Dedifferentiated amniotic fluid mesenchymal stem cell (primary cell): ENCODE data around the gene NCLN.
"Not testable (repeated sequence)": the region's sequence is repeated elsewhere in the genome, so short reads cannot be mapped to it uniquely, and the experiment has no call there.

Experiments
- DNase-seq: peaks from one replicate; pipeline ENCODE4 v3.0.0-alpha.2; 2016; ENCODE audit errors: extremely low spot score

Gene NCLN, protein sequence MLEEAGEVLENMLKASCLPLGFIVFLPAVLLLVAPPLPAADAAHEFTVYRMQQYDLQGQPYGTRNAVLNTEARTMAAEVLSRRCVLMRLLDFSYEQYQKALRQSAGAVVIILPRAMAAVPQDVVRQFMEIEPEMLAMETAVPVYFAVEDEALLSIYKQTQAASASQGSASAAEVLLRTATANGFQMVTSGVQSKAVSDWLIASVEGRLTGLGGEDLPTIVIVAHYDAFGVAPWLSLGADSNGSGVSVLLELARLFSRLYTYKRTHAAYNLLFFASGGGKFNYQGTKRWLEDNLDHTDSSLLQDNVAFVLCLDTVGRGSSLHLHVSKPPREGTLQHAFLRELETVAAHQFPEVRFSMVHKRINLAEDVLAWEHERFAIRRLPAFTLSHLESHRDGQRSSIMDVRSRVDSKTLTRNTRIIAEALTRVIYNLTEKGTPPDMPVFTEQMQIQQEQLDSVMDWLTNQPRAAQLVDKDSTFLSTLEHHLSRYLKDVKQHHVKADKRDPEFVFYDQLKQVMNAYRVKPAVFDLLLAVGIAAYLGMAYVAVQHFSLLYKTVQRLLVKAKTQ

DNA sequence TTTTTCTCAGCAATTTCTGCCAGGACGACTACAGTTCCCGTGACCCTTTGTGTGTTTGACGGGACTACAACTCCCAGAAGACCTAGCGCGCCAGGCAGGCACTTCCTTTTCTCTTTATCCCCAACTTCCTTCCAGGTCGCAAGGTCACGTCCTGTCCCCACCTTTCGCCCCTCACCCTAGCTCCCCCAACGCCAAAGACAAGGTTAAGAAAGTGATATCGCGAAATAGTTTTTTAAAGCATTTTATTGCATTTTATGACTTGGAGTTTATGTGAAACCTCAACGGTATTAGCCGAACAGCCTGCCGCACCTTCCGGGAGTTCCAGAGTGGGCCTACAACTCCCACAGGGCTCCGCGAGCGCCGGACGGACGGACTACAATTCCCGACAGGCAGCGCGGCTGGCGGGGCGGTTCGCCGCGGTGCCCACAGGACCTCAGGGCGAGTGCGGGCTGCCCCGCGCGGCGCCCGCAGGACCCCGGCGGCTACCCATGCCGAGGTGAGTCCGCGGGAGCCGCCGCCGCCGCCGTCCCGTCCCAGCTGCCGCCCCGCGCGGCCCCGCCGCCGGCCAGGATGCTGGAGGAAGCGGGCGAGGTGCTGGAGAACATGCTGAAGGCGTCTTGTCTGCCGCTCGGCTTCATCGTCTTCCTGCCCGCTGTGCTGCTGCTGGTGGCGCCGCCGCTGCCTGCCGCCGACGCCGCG, at the start of gene NCLN:
Gene NCLN (plus strand): TSS at position 470 of the 699 bp plus-strand sequence. CDS start 101 bp downstream, at position 571.
- peak; percentile 90 for DNase-seq

DNA sequence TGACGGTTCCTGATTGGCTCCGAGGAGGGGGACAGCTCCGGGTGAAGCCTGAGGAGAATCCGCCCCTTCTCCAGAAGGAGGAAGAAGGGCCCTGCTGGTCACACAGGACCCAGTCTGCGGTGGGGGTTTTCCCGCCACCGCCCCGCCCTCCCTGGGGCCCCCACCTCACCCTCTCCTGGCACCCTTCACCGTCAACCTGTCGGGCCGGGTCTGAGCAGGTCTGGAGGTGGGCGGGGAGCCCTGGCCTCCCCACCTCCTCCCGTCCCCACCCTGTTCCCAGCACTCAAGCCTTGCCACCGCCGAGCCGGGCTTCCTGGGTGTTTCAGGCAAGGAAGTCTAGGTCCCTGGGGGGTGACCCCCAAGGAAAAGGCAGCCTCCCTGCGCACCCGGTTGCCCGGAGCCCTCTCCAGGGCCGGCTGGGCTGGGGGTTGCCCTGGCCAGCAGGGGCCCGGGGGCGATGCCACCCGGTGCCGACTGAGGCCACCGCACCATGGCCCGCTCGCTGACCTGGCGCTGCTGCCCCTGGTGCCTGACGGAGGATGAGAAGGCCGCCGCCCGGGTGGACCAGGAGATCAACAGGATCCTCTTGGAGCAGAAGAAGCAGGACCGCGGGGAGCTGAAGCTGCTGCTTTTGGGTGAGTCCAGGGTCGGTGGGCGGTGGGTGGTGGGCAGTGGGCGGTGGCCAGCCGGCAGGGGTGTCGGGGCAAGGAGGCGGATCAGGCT, 49.6 kb upstream of the NCLN start, which contains the start of gene GNA15:
Gene GNA15 (plus strand): TSS at position 73 of the 723 bp plus-strand sequence. CDS start 418 bp downstream, at position 491.
- DNase-seq = no peak

DNA sequence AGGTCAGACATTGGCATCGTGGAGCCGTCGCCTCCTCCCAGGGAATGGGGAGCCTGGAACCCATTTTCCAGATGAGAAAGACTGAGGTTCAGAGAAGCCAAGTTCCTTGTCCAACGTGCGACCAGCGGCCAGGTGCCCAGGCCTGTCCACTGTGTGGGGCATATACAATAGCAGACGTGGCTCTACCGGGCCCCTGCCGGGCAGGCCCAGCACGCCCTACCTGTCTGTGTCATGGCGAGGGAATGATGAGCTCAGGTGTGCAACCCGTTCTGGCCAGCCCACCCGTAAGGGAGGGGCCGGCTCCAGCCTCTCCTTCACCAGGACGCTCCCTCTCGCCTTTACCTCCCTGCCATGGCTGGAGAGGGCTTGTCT, 49.1 kb upstream of the NCLN start:
- DNase-seq = no peak

DNA sequence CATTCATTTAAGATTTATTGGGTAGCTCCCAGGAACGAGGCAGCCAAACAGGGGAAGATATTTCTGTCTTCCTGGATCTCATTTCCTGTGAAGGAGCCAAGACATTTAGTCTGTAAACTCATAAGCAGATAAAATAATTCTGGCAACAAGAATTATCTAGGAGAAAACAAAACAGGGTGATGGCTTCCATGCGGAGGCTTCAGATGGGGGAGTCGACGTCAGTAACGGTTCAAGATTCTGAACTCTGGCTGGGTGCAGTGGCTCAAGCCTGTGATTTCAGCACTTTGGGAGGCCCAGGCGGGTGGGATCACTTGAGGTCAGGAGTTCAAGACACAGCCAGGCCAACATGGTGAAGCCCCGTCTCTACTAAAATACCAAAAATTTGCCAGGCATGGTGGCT, 48.6 kb upstream of the NCLN start:
- DNase-seq = no peak

DNA sequence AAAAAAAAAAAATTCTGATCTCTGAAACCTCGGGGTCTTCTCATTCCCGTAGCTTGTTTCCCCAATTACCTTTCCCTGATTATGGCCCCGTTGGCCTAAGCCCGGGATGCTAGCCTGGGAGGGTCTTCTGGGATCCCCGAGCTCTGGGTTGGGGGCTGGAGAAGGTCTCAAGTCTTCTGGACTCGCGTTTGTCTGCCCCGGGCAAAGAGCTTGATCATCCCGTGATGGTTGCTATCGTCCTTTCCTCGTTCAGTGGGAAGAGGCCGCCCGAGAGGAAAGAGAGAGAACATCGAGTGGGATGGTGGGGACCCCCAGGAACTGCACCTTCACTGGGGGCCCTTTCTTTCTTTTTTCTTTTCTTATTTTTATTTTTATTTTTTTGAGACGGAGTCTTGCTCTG, 47.5 kb upstream of the NCLN start:
- no peak for DNase-seq

DNA sequence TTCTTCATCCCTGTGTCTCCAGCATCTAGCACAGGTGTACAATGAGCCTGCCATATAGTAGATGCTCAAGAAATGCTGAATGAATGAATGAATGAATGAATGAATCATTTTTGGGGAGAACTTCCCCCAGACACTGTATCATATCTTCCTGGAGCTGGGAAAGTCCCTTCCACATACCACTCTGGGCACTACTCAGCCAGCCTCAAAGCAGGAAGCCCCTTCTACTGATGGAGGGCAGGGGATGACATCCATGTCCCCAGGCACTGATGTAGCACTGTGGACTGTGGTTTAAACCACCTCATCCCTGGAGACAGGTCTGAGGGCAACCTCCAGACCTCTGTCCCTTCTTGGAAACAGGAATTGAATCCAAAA, 45.1 kb upstream of the NCLN start:
- DNase-seq = no peak

DNA sequence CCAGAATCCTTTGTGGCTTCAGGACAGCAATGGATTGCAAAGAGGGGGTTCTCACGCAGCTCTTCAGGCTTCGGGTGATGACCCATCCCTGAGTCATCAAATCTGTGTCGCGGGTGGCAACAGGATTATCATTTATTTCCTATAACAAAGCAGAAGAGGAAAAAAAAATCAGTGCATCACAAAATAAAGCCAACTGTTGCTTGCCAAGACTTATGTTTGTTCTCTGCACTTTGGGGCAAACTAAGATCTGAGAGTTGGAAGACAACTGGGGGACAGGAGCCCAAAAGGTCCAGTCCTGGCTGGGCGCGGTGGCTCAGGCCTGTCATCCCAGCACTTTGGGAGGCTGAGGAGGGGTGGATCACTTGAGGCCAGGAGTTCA, 43.4 kb upstream of the NCLN start:
- no peak for DNase-seq

DNA sequence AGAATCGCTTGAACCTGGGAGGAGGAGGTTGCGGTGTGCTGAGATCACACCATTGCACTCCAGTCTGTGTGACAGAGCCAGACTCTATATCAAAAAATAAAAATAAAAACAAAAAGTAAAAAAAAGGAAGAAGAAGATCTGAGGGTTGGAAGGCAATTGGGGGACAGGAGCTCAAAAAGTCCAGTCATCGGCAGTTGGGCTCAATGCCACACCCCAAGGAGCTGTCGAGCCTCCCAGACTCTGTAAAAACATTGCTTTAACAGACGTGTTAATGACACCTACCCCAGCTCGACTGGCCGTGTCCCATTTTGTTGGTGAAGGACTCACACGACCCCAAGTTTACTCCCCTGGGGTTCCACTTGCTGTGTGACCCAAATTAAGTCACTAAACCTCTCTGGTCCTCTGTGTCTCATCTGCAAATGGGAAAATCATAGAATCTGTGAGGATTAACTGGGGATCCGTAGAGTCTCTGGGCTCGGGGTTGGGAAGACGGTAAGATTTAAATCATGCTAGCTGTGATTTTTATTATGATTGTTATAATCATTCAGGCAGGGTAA, 42.9 kb upstream of the NCLN start:
- no peak for DNase-seq

DNA sequence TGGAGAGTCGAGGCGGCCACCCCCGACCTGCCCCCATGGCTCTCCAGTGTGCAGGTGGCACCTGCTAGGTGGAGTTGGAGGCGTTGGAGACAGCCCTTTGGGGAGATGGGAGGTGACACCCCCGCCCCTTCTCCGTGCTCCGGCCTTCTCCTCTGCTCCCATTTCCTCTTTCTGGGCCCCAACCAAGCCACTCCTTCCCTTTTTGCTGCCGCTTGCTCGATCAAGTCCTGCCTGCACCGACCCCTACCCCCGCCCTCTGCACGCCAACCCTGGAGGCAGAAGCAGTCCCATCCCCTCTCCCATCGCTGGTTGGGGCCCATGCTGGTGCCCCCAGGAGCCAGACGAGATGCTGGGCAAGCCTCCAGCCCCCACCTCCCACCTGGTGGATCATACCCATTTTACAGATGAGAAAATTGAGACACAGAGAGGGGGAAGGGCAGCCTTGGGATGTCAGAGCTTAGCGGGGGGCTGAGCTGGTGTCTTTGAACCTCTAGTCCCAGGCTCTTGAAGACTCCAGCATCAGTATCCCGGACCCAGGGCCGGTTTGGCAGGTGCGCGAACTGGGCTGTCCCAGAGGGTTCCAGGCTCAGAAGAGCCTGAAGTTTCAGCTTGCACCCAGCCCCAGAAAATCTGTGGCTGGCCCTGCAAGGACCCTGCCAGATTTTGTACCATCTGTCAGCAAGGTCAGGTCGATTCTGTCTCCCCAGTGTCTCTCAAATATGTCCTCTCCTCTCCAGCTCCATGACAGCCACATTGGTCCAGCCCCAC, 39.6 kb upstream of the NCLN start:
- DNase-seq = no peak

DNA sequence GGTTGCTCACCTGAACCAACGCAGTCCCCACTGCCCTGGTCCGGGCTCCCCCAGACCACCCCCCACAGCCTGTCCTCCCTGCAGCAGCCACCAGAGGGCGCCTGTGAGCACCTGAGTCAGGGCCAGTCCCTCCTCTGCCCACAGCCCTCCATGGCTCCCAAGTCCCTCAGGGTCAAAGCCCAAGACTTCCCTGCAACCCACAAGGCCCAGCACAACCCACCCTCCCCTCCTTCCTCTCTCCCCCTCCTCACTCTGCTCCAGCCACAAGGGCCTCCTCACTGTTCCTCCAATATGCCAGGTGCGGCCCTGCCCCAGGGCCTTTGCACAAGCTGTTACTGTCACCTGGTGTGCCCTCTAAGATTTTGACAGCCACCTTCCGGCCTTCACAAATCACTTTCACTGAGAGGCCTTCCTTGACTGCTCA, 39.0 kb upstream of the NCLN start:
- no peak for DNase-seq

DNA sequence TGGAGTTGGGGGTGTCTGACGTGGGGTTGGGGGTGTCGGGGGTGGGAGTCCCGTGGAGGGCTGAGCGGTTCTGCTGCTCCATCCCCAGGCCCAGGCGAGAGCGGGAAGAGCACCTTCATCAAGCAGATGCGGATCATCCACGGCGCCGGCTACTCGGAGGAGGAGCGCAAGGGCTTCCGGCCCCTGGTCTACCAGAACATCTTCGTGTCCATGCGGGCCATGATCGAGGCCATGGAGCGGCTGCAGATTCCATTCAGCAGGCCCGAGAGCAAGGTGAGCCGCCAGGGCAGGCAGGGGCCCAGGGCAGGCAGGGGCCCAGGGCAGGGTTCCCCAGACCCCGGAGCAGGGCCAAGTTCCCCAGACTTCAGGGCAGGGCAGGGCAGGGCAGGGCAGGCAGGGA, 37.2 kb upstream of the NCLN start:
- no peak for DNase-seq

DNA sequence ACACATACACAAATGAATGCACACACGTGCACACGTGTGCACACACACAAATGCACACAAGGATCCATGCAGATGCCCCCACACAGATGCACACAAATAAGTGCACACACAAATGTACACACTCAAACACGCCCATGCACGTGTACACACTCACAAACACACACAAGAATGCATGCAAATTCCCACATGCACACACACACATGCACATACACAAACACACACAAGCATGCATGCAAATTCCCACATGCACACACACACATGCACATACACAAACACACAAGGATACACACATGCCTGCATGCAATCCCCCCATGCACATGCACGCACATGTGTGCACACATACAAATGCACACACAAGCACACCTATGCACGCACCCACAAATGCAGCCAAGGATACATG, 36.6 kb upstream of the NCLN start:
- no peak for DNase-seq

DNA sequence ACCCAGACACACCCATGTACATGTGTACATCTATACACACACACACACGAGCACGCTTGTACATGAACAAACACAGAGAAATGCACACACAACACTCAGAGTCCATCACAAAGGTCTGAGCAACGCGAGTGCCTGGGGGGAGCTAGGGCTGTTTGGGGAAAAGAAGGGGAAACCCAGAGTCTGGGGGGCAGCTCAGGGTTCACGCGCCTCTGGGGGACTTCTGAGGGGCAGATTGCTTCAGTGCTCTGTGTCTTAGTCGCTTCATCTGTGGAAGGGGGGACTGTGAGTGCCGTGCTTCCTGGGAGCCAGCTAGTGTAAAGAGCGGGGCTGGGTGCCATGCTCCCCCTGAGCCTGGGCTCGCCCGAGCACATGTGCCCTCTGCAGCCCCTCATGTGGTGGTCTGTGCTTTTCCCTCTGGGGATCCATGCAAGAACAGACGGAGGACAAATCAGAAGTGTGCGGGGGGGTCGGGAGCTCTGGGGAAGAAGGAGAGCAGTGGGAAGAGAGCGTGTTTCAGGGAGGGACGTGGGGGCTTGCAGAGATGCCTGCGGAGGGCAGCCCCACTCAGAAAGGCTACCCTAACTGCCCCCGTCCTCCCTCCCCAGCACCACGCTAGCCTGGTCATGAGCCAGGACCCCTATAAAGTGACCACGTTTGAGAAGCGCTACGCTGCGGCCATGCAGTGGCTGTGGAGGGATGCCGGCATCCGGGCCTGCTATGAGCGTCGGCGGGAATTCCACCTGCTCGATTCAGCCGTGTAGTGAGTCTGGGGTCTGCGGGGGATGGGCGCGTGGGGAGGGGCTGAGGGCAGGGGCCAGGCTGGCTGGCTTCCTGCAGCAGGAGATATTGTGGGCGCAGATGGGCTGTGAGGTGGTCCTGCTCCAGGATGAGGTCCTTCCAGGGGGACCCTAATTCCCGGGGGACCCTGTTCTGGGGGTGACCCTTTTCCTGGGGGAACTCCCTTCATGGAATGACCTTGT, 35.9 kb upstream of the NCLN start:
- no peak for DNase-seq

DNA sequence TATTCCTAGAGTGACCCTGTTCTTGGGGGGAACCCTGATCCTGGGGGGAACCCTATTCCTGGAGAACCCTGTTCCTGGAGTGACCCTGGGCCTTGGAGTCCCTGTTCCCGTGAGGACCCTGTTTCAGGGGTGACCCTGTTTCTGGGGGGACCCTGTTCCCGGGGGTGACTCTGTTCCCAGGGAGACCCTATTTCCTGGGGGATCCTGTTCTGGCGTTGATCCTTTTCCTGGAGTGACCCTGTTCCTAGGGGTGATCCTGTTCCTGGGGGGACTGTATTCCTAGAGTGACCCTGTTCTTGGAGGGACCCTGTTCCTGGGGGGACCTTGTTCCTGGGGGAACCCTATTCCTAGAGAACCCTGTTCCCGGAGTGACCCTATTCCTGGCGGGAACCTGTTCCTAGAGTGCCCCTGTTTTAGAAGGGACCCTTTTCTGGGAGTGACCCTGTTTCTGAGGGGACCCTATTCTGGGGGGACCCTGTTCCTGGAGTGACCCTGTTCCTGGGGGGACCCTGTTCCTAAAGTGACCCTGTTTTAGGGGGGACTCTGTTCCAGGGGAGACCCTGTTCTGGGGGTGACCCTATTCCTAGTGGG, 34.9 kb upstream of the NCLN start:
- no peak for DNase-seq

DNA sequence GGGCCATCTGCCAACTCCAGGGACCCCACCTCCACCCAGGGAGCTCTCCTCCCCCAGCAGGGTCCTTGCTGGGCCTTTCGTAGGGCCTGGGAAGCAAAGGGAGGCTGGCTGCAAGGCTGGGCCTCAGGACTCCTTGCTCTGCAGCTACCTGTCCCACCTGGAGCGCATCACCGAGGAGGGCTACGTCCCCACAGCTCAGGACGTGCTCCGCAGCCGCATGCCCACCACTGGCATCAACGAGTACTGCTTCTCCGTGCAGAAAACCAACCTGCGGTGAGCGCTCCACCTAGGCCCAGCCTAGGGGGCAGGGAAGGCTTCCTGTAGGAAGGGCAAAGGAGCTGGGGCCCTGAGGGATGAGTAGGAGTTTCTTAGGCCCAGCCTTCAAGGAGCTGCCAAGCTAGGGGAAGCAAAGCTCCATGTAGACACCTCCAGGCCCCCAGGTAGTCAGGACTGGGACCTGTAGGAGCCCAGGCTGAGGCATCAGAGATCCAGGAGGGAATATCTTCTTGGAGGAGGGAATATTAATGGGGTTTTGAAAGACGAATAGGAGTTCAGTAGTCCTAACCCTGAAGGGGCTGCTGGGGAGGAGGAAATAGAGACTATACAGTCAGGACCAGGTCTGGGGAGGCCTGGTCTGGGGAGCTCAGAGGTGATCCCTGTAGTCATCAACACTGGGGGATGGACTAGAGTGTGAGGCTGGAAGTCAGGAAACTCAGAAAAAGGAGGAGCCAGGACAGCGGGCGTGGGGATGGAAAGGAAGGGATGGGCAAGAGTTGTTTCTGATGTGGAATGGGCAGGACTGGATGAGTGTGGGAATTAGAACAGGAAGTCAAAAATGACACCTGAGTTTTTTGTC, 33.9 kb upstream of the NCLN start:
- no peak for DNase-seq

DNA sequence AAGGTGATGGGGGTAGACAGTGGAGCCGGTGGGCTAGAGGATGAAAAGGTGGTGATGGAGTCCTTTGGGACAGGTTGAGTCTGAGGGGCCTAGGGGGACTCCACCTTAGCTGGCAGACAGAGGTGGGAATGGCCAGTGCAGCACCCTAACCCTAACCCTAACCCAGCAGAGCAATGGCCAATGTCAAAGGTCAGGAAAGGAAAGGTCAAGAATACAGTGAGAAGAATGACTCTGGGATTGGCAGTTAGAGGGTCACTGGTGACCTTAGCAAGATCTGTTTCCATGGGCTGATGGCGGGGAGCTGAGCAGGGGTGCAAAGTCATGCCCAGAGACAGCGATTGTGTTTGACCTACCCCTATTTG, 33.3 kb upstream of the NCLN start:
- no peak for DNase-seq

DNA sequence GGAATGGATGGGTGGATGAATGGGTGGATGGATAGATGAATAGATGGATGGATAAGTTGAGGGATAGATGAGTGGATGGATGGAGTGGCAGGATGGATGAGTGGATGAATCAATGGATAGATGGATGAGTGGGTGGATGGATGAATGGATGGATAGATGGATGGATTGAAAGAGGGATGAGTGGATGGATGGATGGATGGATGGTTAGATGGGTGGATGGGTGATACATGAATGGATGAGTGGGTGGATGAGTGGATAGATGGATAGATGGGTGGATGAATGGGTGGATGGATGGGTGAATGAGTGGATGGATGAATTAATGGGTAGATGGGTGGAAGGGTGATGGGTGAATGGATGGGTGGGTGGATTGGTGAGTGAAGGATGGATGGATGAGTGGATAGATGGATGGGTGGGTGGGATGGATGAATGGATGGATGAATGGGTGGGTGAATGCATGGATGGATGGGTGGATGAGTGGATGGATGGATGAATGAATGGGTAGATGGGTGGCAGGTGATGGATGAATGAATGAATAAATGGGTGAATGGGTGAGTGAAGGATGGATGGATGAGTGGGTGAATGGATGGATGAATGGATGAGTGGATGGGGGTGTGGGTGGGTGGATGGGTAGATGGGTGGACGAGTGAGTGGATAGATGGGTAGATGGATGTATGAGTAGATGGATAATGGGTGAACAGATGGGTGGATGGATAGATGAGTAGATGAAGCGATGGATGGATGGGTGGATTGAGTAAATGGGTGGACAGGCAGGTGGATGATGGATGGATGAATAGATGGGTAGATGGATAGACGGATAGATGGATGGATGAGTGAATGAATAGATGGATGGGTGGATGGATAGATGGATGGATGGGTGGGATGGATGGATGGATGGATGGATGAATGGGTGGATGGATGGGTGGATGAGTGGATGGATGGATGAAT, 32.2 kb upstream of the NCLN start:
- no peak for DNase-seq

DNA sequence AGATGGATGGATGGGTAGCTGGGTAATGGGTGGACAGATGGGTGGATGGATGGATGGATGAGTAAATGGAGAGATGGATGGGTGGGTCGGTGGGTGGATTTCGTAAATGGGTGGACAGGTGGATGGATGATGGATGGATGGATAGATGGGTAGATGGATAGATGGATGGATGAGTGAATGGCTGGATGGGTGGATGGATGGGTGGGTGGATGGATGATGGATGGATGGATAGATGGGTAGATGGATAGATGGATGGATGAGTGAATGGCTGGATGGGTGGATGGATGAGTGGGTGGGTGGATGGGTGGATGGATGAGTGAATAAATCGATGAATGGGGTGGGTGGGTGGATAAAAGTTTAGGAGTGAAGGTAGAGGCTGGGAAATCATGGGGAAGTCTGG, 31.3 kb upstream of the NCLN start:
- not testable (repeated sequence) for DNase-seq
